Fibroblast of upper back skin (primary cell): Measurements from ENCODE around the gene SLC9C2.
"Not testable (repeated sequence)": the region's sequence is repeated elsewhere in the genome, so short reads cannot be mapped to it uniquely, and the experiment has no call there.

Experiments used
- DNase-seq: peaks from one replicate; pipeline ENCODE4 v3.0.0-alpha.2; 2013

The SLC9C2 gene

DNA sequence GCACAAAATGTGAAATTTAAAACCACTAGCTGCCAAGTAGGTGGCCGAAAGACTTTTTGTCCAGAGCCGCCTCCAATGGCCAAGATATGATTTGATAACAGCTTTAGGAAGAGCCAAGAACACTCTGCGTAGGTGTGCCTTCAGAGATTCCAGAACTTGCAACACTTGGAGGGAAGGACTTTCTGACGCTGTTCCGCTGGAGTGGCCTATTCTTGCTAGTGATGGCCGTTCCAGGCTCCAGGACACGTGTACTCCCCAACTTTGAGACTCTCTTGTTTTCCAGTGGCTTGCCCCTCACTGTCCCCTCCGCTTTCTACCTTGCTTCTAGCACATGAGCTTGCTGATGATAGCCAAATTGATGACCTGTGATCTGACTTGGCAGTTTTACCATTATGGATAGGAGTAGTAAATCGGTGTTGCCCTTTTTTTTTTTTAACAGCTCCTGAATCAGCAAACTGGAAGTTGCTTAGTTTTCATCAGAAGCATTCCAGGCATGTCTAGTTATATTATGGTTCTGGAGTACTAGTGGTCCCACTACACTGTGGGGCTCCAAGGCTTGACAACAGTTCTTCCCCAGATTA lies 124.7 kb downstream of the SLC9C2 start:
- DNase-seq: peak; percentile 56

DNA sequence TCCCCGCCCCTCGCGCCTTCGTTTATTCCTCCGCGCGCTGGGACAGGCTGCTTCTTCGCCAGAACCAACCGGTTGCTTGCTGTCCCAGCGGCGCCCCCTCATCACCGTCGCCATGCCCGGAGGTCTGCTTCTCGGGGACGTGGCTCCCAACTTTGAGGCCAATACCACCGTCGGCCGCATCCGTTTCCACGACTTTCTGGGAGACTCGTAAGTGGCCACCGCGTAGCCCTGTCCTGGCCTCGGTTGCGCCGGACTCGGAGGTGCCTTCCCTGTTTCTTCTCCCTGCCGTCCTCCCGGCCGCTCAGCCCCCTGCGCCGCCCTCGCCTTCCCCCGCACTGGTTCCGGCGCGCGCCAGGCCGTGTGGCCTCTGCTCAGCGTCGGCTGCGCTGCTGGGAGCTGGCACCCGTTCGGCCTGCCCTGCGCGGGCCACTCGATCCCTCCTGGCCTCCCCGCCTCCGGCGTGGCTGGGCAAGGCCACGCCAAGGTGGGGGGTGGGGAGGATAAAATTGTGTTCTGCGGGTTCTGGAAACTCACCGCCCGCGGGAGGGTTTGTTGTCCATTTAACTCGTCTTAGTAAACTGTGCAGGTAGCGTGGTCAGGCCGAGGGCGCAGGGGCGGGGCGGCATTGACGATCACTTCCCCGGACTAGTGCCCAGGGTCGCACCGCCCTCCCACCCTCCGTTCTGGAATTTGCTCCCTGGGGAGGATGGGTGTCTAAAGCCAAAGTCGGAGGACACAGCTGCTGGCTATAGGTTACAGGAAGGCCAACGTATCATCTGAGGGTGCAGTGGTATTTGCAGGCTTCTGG lies 125.4 kb downstream of the SLC9C2 start, which contains the start of gene PRDX6:
TSS of gene PRDX6 (plus strand) at position 50 of the 808 bp plus-strand sequence. CDS start at position 113, 63 bp downstream.
- DNase-seq: peak; percentile 83

- peak; percentile 86 for DNase-seq
These were observed 126.1 kb downstream of the SLC9C2 start for GRCh38 chr1:173476665-173477285.

- no peak for DNase-seq
These were observed 126.6 kb downstream of the SLC9C2 start for GRCh38 chr1:173476197-173476664.

GRCh38 chr1:173475564-173476196 lies 127.2 kb downstream of the SLC9C2 start:
- DNase-seq: peak; percentile 52

DNA sequence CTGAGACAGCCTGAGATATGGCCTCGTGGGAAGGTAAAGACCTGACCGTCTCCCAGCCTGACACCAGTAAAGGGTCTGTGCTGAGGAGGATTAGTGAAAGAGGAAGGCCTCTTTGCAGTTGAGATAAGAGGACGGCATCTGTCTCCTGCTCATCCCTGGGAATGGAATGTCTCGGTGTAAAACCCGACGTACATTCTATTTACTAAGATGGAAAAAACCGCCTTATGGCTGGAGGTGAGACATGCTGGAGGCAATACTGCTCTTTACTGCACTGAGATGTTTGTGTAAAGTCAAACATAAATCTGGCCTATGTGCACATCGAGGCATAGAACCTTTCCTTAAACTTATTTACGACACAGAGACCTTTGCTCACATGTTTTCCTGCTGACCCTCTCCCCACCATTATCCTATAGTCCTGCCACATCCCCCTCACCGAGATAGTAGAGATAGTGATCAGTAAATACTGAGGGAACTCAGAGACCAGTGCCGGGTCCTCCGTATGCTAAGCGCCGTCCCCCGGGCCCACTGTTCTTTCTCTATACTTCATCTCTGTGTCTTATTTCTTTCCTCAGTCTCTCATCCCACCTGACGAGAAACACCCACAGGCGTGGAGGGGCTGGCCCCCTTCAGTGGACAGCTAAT lies 128.0 kb downstream of the SLC9C2 start:
- DNase-seq: not testable (repeated sequence)

DNA sequence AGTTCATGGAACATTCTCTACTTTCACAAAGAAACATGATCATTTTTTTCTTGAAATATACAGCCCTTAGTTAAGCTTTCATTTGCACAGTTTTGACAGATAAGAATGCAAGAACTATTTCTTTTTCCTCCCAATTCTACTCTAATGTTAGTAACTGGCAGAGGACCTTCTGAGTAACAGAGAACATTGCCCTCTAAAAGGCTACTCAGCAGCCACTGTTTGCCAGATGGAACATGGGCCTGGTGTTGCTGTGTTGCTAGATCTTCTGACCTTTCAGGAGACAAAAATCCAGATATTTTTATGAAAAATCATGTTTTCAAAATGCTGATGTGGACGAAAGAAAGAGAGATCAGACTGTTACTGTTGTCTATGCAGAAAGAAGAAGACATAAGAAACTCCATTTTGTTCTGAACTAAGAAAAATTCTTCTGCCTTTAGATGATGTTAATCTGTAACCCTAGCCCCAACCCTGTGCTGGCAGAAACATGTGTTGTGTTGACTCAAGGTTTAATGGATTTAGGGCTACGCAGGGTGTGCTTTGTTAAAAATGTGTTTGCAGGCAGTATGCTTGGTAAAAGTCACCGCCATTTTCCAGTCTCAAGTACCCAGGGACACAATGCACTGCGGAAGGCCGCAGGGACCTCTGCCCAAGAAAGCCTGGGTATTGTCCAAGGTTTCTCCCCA lies 128.6 kb downstream of the SLC9C2 start:
- DNase-seq: no peak

DNA sequence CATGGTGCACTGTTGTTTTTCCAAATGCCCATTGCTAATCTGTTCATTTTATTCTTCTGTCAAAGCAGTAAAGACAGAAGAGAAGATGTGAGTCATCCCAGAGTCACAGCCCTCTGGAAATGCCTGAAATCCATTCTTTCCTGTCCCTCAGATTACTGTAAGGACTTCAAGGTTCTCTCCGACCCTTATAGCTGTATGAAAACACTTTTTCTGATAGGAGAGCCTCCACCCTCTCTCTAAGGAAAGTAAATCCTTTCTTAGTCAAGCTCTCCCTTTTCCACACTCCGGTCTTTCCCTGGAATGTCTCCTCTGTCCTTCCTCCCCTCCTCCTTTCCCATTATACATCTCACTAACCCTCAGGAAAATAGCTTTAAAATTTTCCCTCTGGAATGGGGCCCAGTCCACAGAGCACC lies 129.3 kb downstream of the SLC9C2 start:
- DNase-seq: peak; percentile 50

DNA sequence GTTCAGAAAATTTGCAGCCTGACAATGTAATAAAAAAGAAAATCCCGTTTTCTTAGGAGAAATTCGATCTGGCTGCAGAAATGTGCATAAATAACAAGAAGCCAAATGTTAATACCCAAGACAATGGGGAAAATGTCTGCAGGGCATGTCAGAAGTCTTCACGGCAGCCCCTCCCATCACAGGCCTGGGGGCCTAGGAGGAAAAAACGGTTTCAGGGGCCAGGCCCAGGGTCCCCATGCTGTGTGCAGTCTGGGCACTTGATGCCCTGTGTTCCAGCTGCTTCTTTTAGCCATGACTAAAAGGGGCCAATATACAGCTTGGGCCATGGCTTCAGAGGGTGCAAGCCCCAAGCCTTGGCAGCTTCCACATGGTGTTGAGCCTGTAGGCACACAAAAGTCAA lies 132.3 kb downstream of the SLC9C2 start:
- DNase-seq: no peak

DNA sequence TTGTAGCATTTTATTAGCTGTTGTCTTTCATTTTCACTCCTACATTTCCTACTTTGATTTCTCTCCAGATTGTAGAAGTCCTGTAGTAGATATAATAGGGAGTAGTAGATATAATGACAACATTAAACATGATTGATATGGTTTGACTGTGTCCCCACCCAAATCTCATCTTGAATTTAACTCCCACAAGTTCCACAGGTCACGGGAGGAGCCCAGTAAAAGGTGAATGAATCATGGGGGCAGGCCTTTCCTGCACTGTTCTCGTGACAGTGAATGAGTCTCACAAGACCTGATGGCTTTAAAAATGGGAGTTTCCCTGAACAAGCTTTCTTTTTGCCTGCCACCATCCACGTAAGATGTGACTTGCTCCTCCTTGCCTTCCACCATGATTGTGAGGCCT lies 133.2 kb downstream of the SLC9C2 start:
- no peak for DNase-seq

- DNase-seq: peak; percentile 31
These were observed 135.4 kb downstream of the SLC9C2 start for GRCh38 chr1:173467426-173467825.

DNA sequence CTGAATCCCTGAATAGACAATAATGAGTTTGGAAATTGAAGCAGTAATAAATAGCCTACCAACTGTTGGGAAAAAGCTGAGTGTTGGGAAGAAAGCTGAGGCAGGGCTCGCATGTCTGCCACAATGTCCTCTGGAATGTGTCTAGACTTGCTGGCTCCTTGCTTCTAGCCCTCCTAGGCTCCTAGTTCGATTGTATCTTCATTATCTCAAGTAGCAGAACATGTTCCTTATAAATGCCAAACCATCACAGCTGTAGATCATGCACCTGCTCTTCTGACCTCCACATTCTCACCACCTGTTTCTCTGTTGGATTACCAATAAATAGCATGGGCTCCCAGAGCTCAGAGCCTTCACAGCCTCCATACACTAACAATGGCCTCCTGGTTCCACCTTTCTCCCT lies 138.7 kb downstream of the SLC9C2 start:
- not testable (repeated sequence) for DNase-seq

- not testable (repeated sequence) for DNase-seq
These were observed 140.2 kb downstream of the SLC9C2 start for GRCh38 chr1:173462666-173463065.

DNA sequence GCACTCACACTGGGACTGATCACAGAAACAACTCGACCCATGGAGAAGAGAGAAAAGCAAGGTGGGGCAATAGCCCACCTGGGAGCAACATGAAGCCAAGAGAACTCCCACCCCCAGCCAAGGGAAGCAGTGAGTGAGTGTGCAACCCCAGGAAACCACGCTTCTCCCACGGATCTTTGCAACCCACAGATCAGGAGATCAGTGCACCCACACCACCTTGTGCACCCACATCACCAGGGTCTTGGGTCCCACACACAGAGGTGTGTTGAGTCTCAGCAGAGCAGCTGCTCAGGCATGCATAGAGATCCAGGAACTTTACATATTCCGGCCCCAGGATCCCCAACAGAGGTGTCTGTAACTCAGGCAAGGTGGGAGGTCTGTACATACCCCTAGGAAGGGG lies 143.0 kb downstream of the SLC9C2 start:
- no peak for DNase-seq

DNA sequence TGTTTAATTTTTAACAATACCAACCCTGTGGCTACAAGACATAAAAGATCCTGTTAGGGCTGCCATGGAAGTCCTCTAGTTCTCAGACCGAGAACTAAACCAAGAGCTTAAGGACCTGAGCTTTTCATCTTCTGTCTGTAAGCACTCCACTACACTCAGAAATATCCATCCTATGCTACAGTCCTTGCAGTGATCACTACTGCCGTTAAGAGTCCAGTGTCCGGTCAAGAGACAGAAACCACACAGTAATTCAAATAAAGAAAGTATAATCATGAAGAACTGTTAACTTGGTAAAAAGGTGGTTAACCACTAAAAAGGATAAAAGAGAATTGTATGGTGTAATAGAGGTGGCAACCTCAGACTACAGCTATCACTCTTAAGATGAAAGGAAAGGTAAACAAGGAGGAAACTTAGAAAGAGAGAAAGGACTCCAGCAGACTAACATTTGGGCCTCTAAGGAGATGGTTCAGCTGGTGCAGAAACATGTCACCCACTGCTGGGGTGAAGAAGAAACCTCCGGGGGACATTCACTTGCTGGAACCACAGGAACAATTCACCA lies 147.8 kb downstream of the SLC9C2 start:
- no peak for DNase-seq

DNA sequence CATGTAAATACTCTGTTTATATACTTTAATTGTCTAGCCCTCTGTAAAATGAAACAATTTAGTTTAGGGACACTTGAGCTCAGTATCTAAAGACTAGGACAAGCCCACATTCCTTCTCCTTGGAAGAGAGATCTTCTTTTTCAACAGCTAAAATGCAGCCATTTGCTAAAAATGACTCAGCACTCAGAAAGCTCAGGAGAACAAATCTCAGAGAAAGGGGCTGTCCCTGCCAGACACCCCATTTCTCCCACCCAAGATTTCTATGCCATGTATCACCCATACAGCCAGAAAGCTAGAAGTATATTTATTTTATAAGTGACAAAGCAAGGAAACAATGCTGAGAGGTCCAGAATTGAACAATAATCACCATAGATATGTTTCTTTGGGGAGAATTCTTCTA lies 148.9 kb downstream of the SLC9C2 start:
- DNase-seq: peak; percentile 47

GRCh38 chr1:173451981-173452380 lies 150.9 kb downstream of the SLC9C2 start:
- no peak for DNase-seq
